ENCODE data around the gene BTN3A1.

- TF ChIP-seq CTCF (IDR thresholded peaks at IDR 0.05; ENCODE audit: poor library complexity, severe bottlenecking) = no peak
- TF ChIP-seq REST (IDR thresholded peaks at IDR 0.05; ENCODE audit: borderline replicate concordance) = no peak
- TF ChIP-seq EZH2 (IDR thresholded peaks at IDR 0.05; ENCODE audit: borderline replicate concordance, insufficient read depth, low read length, poor library complexity, severe bottlenecking) = no peak
- TF ChIP-seq EP300 (conservative IDR thresholded peaks at IDR 0.05; ENCODE audit: poor library complexity, severe bottlenecking) = no peak
- TF ChIP-seq POLR2AphosphoS5 (IDR thresholded peaks at IDR 0.05) = no peak
- no peak for TF ChIP-seq TAF1 (IDR thresholded peaks at IDR 0.05; ENCODE audit: low read depth)
- no peak for TF ChIP-seq RAD21 (conservative IDR thresholded peaks at IDR 0.05)
- TF ChIP-seq SMC3 (conservative IDR thresholded peaks at IDR 0.05; ENCODE audit: poor library complexity) = no peak
- TF ChIP-seq MXI1 (conservative IDR thresholded peaks at IDR 0.05; ENCODE audit: poor library complexity, severe bottlenecking) = no peak
These were observed 45.2 kb downstream of the BTN3A1 start for GRCh38 chr6:26447257-26447656.

All from neural cell (in vitro differentiated cells).